Mucosa of descending colon (tissue), 3 donors: ENCODE data around the gene SLC44A3. TPM values are rescaled to one million over a fixed set of nuclear protein-coding genes. Genes with fewer than 3 reads are reported as not detected.

Source experiments
- ATAC-seq: fragments of 200-7000 bp; cut with Tn5 transposase; one replicate; pipeline ENCODE4 v1.9.1; 2020; ENCODE audit warnings: mild to moderate bottlenecking, moderate library complexity
- DNase-seq, 3 donors: peaks; one replicate each; pipeline ENCODE4 v3.0.0-alpha.2; 2020
- H3K36me3 ChIP-seq: fragments of 200-600 bp; one replicate; pipeline ENCODE4 v1.8.0; 2021; ENCODE audit warnings: low read depth, mild to moderate bottlenecking
- H3K4me1 ChIP-seq: fragments of 200-600 bp; one replicate; pipeline ENCODE4 v1.8.0; 2021; ENCODE audit warnings: low read depth, mild to moderate bottlenecking
- H3K4me3 ChIP-seq: fragments of 200-600 bp; one replicate; pipeline ENCODE4 v1.8.0; 2021; ENCODE audit warnings: mild to moderate bottlenecking
- H3K9me3 ChIP-seq: fragments of 200-600 bp; one replicate; pipeline ENCODE4 v1.8.0; 2021; ENCODE audit warnings: mild to moderate bottlenecking
- intact Hi-C, 2 donors: fragments of 100-400 bp; cut with DNase I in 1 of 2; cut with micrococcal nuclease in 1 of 2; formaldehyde crosslinking; loops; one replicate each; pipeline versions ENCODE4 v1.11.0 to v1.11.1; 2022; cut with DNase I, micrococcal nuclease
- total RNA-seq, 3 donors: library from RNA; stranded (reverse); fragmentation: NEBNext Ultra II Directional in 2 of 3; extraction: Animal tissue kit (Norgen Biotek cat#: 25700) in 2 of 3; gene quantifications; one replicate each; pipeline versions ENCODE4 v1.2.1 to v1.2.4, GENCODE V29; 2021 to 2023
- TF ChIP-seq, protein P1 (sequence below): fragments of 200-600 bp; IDR thresholded peaks from one replicate; pipeline ENCODE4 v1.8.0; 2022; ENCODE audit warnings: antibody characterized with exemption, mild to moderate bottlenecking
- donor health status: DM: no; HTN: no; CAD: no; lungs with moderate emphysema.
- donor health status: DM: no; HTN: no; CAD: no.
- donor health status: DM: no; HTN: yes; CAD: no.

SLC44A3 gene
- total RNA-seq, 3 donors from 2014 or later, result 37.4 to 89.1 (median 49.5) TPM

GRCh38 chr1:94927405-94928175 lies 107.4 kb downstream of the SLC44A3 start:
- Histone ChIP-seq H3K4me1 (peaks cover 29% of the 10 kb centered on the region), H3K36me3 (no peaks in the 10 kb centered on the region), H3K9me3 (no peaks in the 10 kb centered on the region), H3K4me3 (peak overlapping the region; percentile 48)
- DNase-seq (peak; percentile 61 to 78 (median 75)), ATAC-seq (peak; percentile 52)
- TF ChIP-seq, protein P1, sequence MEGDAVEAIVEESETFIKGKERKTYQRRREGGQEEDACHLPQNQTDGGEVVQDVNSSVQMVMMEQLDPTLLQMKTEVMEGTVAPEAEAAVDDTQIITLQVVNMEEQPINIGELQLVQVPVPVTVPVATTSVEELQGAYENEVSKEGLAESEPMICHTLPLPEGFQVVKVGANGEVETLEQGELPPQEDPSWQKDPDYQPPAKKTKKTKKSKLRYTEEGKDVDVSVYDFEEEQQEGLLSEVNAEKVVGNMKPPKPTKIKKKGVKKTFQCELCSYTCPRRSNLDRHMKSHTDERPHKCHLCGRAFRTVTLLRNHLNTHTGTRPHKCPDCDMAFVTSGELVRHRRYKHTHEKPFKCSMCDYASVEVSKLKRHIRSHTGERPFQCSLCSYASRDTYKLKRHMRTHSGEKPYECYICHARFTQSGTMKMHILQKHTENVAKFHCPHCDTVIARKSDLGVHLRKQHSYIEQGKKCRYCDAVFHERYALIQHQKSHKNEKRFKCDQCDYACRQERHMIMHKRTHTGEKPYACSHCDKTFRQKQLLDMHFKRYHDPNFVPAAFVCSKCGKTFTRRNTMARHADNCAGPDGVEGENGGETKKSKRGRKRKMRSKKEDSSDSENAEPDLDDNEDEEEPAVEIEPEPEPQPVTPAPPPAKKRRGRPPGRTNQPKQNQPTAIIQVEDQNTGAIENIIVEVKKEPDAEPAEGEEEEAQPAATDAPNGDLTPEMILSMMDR, result no peak
- intact Hi-C loops, result loop anchor here (5.0 to 10.0 kb wide), 3 partner anchors 65 to 117 kb away; no protein-coding TSS in a partner anchor

- intact Hi-C loops, result loop anchor here (5.0 to 10.0 kb wide), 3 partner anchors 66 to 116 kb away; no protein-coding TSS in a partner anchor
- TF ChIP-seq, protein P1, result no peak
- Histone ChIP-seq H3K9me3 (no peaks in the 10 kb centered on the region), H3K36me3 (no peaks in the 10 kb centered on the region), H3K4me3 (no peak overlapping the region), H3K4me1 (peaks cover 27% of the 10 kb centered on the region)
- ATAC-seq, result no peak
- no peak for DNase-seq
Observed at GRCh38 chr1:94928293-94928939, 108.3 kb downstream of the SLC44A3 start.

- TF ChIP-seq, protein P1, result no peak
- intact Hi-C loops, result loop anchor here (5.0 to 10.0 kb wide), 3 partner anchors 67 to 115 kb away; no protein-coding TSS in a partner anchor
- H3K4me3 ChIP-seq, result no peak overlapping the region
- H3K36me3 ChIP-seq, result no peaks in the 10 kb centered on the region
- no peaks in the 10 kb centered on the region for H3K9me3 ChIP-seq
- H3K4me1 ChIP-seq, result peaks cover 17% of the 10 kb centered on the region
- DNase-seq, result peak in 2 of 3 donors; percentile 53 to 77
- ATAC-seq, result no peak
Observed at GRCh38 chr1:94929351-94930217, 109.4 kb downstream of the SLC44A3 start.

DNA sequence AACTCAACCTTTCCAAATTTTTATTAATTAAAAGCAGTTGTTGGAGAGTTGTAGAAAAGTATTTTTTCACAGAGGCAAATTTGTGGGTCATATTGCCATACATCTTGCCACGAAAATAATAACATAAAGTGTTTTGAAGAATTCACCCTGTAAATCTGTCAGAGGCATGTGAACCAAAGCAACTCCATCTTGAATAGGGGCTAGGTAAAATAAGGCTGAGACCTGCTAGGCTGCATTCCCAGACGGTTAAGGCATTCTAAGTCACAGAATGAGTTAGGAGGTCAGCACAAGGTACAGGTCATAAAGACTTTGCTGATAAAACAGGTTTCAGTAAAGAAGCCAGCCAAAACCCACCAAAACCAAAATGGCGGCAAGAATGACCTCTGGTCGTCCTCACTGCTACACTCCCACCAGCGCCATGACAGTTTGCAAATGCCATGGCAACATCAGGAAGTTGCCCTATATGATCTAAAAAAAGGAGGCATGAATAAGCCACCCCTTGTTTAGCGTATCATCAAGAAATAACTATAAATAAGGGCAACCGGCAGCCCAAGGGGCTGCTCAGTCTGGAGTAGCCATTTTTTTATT lies 111.2 kb downstream of the SLC44A3 start:
- Histone ChIP-seq H3K9me3 (no peaks in the 10 kb centered on the region), H3K4me1 (peaks cover 12% of the 10 kb centered on the region), H3K36me3 (no peaks in the 10 kb centered on the region), H3K4me3 (no peak overlapping the region)
- DNase-seq, result no peak
- no peak for ATAC-seq
- TF ChIP-seq, protein P1, result no peak
- intact Hi-C loops, result no loop called here

DNA sequence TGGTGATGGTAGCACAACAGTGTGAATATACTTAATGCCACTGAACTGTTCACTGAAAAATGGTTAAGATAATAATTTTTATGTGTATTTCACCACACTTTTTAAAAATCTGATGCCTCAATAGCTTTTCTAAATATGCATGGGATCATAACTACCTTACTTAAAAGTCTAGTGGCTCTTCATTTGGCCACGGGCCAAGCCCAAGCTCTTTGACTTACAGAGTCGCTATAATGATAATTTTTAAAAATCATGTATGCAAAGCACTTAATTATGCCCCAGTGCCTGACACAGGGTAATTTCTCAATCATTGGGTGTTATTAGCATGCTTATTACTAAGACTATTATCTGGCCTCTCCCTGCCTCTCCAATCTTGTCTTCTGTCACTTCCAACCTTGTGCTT lies 114.4 kb downstream of the SLC44A3 start:
- no peak for DNase-seq
- TF ChIP-seq, protein P1, result no peak
- H3K36me3 ChIP-seq, result no peaks in the 10 kb centered on the region
- no peak overlapping the region for H3K4me3 ChIP-seq
- peaks cover 3% of the 10 kb centered on the region for H3K4me1 ChIP-seq
- H3K9me3 ChIP-seq, result no peaks in the 10 kb centered on the region
- ATAC-seq, result no peak
- intact Hi-C loops, result no loop called here
